ENCODE data around the gene RPS6KA2.
A peak's percentile ranks its signal among the peaks of the same experiment; 100 is the strongest.

Gene RPS6KA2

GRCh38 chr6:166595061-166595780 is 31.8 kb downstream of the RPS6KA2 start:
- H3K23ac ChIP-seq (ENCODE audit: low read length): no peak overlapping the region
- no peaks in the 10 kb centered on the region for H3K79me2 ChIP-seq (ENCODE audit: control insufficient read depth, insufficient read depth, low read length, poor library complexity)
- H3K27me3 ChIP-seq (ENCODE audit: insufficient read depth, low read length): no peaks in the 10 kb centered on the region
- H4K91ac ChIP-seq (ENCODE audit: low read depth, low read length): no peak overlapping the region
- H2AFZ ChIP-seq (ENCODE audit: insufficient read depth, low read length, poor library complexity): no peak overlapping the region
- peak; percentile 80 to 88 for DNase-seq
- no peaks in the 10 kb centered on the region for H3K36me3 ChIP-seq (ENCODE audit: control insufficient read depth in 1 of 2, insufficient read depth in 2 of 2, low read length in 2 of 2)
- H3K9me3 ChIP-seq (ENCODE audit: insufficient read depth, low read depth, low read length): no peaks in the 10 kb centered on the region
- H4K12ac ChIP-seq (ENCODE audit: low read depth, low read length): no peak overlapping the region
- H3K18ac ChIP-seq (ENCODE audit: low read length): no peak overlapping the region
- peaks cover 2% of the 10 kb centered on the region for H3K79me1 ChIP-seq (ENCODE audit: low read length)
- no peak overlapping the region for H3K14ac ChIP-seq (ENCODE audit: low read length)
- H2BK120ac ChIP-seq (ENCODE audit: insufficient read depth, low read length, poor library complexity): no peak overlapping the region
- H3K4me2 ChIP-seq (ENCODE audit: low read length): no peak overlapping the region
- no peak overlapping the region for H2BK12ac ChIP-seq (ENCODE audit: low read length)
- H2BK5ac ChIP-seq (ENCODE audit: low read depth, low read length, poor library complexity): no peak overlapping the region
- H3K4me1 ChIP-seq (ENCODE audit: control insufficient read depth in 1 of 2, insufficient read depth in 2 of 2, low read length in 2 of 2): peaks cover 2 to 13% of the 10 kb centered on the region in 2 experiments
- no peak overlapping the region for H3K4me3 ChIP-seq (ENCODE audit: low read depth, low read length)
- no CpG with 5 or more reads among the region's 13 CpGs for WGBS (ENCODE audit: extremely low coverage, insufficient coverage, insufficient read length)
- no peak overlapping the region for H4K8ac ChIP-seq (ENCODE audit: low read depth, low read length)
- no peak overlapping the region for H2AK5ac ChIP-seq (ENCODE audit: low read length)
- no peak overlapping the region for H3K9ac ChIP-seq (ENCODE audit: low read length)
- H3K4ac ChIP-seq (ENCODE audit: low read depth, low read length): no peak overlapping the region
- H3K27ac ChIP-seq (ENCODE audit: low read depth, low read length): no peak overlapping the region

GRCh38 chr6:166592821-166593220 is 34.2 kb downstream of the RPS6KA2 start:
- Histone ChIP-seq H2AFZ (ENCODE audit: insufficient read depth, low read length, poor library complexity) (no peak overlapping the region), H3K79me2 (ENCODE audit: control insufficient read depth, insufficient read depth, low read length, poor library complexity) (no peaks in the 10 kb centered on the region)
- no CpG with 5 or more reads among the region's 9 CpGs for WGBS (ENCODE audit: extremely low coverage, insufficient coverage, insufficient read length)

GRCh38 chr6:166591961-166592520 is 35.0 kb downstream of the RPS6KA2 start:
- H3K23ac ChIP-seq (ENCODE audit: low read length): no peak overlapping the region
- no peak overlapping the region for H4K12ac ChIP-seq (ENCODE audit: low read depth, low read length)
- H3K79me2 ChIP-seq (ENCODE audit: control insufficient read depth, insufficient read depth, low read length, poor library complexity): no peaks in the 10 kb centered on the region
- no peaks in the 10 kb centered on the region for H3K9me3 ChIP-seq (ENCODE audit: insufficient read depth, low read depth, low read length)
- no peak overlapping the region for H3K14ac ChIP-seq (ENCODE audit: low read length)
- no peak overlapping the region for H3K4me2 ChIP-seq (ENCODE audit: low read length)
- no peak for DNase-seq
- H3K9ac ChIP-seq (ENCODE audit: low read length): no peak overlapping the region
- no peak overlapping the region for H2BK12ac ChIP-seq (ENCODE audit: low read length)
- no peaks in the 10 kb centered on the region for H3K27me3 ChIP-seq (ENCODE audit: insufficient read depth, low read length)
- no peak overlapping the region for H2BK120ac ChIP-seq (ENCODE audit: insufficient read depth, low read length, poor library complexity)
- H3K18ac ChIP-seq (ENCODE audit: low read length): no peak overlapping the region
- H4K8ac ChIP-seq (ENCODE audit: low read depth, low read length): no peak overlapping the region
- no peak overlapping the region for H4K91ac ChIP-seq (ENCODE audit: low read depth, low read length)
- no peak overlapping the region for H3K27ac ChIP-seq (ENCODE audit: low read depth, low read length)
- H3K4me3 ChIP-seq (ENCODE audit: low read depth, low read length): no peak overlapping the region
- no peak overlapping the region for H2BK5ac ChIP-seq (ENCODE audit: low read depth, low read length, poor library complexity)
- no peak overlapping the region for H2AK5ac ChIP-seq (ENCODE audit: low read length)
- no peak overlapping the region for H2AFZ ChIP-seq (ENCODE audit: insufficient read depth, low read length, poor library complexity)
- WGBS (ENCODE audit: extremely low coverage, insufficient coverage, insufficient read length): no CpG with 5 or more reads among the region's 7 CpGs
- no peak overlapping the region for H3K4ac ChIP-seq (ENCODE audit: low read depth, low read length)
- no peaks in the 10 kb centered on the region for H3K79me1 ChIP-seq (ENCODE audit: low read length)
- H3K36me3 ChIP-seq (ENCODE audit: control insufficient read depth in 1 of 2, insufficient read depth in 2 of 2, low read length in 2 of 2): no peaks in the 10 kb centered on the region
- peaks cover 0 to 12% of the 10 kb centered on the region in 2 experiments for H3K4me1 ChIP-seq (ENCODE audit: control insufficient read depth in 1 of 2, insufficient read depth in 2 of 2, low read length in 2 of 2)

More at GRCh38 chr6:166592821-166593220, 34.2 kb downstream of the RPS6KA2 start:
- Histone ChIP-seq H4K12ac (ENCODE audit: low read depth, low read length) (no peak overlapping the region), H3K9ac (ENCODE audit: low read length) (no peak overlapping the region), H3K36me3 (ENCODE audit: control insufficient read depth in 1 of 2, insufficient read depth in 2 of 2, low read length in 2 of 2) (no peaks in the 10 kb centered on the region), H3K23ac (ENCODE audit: low read length) (no peak overlapping the region), H4K91ac (ENCODE audit: low read depth, low read length) (no peak overlapping the region), H3K4ac (ENCODE audit: low read depth, low read length) (no peak overlapping the region), H3K79me1 (ENCODE audit: low read length) (no peaks in the 10 kb centered on the region), H3K18ac (ENCODE audit: low read length) (no peak overlapping the region), H3K4me2 (ENCODE audit: low read length) (no peak overlapping the region), H3K27ac (ENCODE audit: low read depth, low read length) (no peak overlapping the region), H2BK5ac (ENCODE audit: low read depth, low read length, poor library complexity) (no peak overlapping the region), H2BK120ac (ENCODE audit: insufficient read depth, low read length, poor library complexity) (no peak overlapping the region), H4K8ac (ENCODE audit: low read depth, low read length) (no peak overlapping the region), H3K27me3 (ENCODE audit: insufficient read depth, low read length) (no peaks in the 10 kb centered on the region), H2BK12ac (ENCODE audit: low read length) (no peak overlapping the region), H3K4me3 (ENCODE audit: low read depth, low read length) (no peak overlapping the region), H3K14ac (ENCODE audit: low read length) (no peak overlapping the region), H2AK5ac (ENCODE audit: low read length) (no peak overlapping the region), H3K9me3 (ENCODE audit: insufficient read depth, low read depth, low read length) (no peaks in the 10 kb centered on the region), H3K4me1 (ENCODE audit: control insufficient read depth in 1 of 2, insufficient read depth in 2 of 2, low read length in 2 of 2) (peaks cover 0 to 12% of the 10 kb centered on the region in 2 experiments)
- peak in 1 of 2 donors; percentile 35 for DNase-seq

- no peak overlapping the region for H4K8ac ChIP-seq (ENCODE audit: low read depth, low read length)
- no peak overlapping the region for H3K18ac ChIP-seq (ENCODE audit: low read length)
- H3K4ac ChIP-seq (ENCODE audit: low read depth, low read length): no peak overlapping the region
- H2BK12ac ChIP-seq (ENCODE audit: low read length): no peak overlapping the region
- no peaks in the 10 kb centered on the region for H3K27me3 ChIP-seq (ENCODE audit: insufficient read depth, low read length)
- H3K9me3 ChIP-seq (ENCODE audit: insufficient read depth, low read depth, low read length): no peaks in the 10 kb centered on the region
- H3K36me3 ChIP-seq (ENCODE audit: control insufficient read depth in 1 of 2, insufficient read depth in 2 of 2, low read length in 2 of 2): no peaks in the 10 kb centered on the region
- peaks cover 0 to 12% of the 10 kb centered on the region in 2 experiments for H3K4me1 ChIP-seq (ENCODE audit: control insufficient read depth in 1 of 2, insufficient read depth in 2 of 2, low read length in 2 of 2)
- no peaks in the 10 kb centered on the region for H3K79me1 ChIP-seq (ENCODE audit: low read length)
- no peak overlapping the region for H4K91ac ChIP-seq (ENCODE audit: low read depth, low read length)
- no peak overlapping the region for H3K27ac ChIP-seq (ENCODE audit: low read depth, low read length)
- H2BK5ac ChIP-seq (ENCODE audit: low read depth, low read length, poor library complexity): no peak overlapping the region
- H3K4me2 ChIP-seq (ENCODE audit: low read length): no peak overlapping the region
- no peak overlapping the region for H4K12ac ChIP-seq (ENCODE audit: low read depth, low read length)
- no CpG with 5 or more reads among the region's 11 CpGs for WGBS (ENCODE audit: extremely low coverage, insufficient coverage, insufficient read length)
- H2BK120ac ChIP-seq (ENCODE audit: insufficient read depth, low read length, poor library complexity): no peak overlapping the region
- no peaks in the 10 kb centered on the region for H3K79me2 ChIP-seq (ENCODE audit: control insufficient read depth, insufficient read depth, low read length, poor library complexity)
- no peak overlapping the region for H2AK5ac ChIP-seq (ENCODE audit: low read length)
- no peak for DNase-seq
- no peak overlapping the region for H2AFZ ChIP-seq (ENCODE audit: insufficient read depth, low read length, poor library complexity)
- no peak overlapping the region for H3K14ac ChIP-seq (ENCODE audit: low read length)
- H3K4me3 ChIP-seq (ENCODE audit: low read depth, low read length): no peak overlapping the region
- no peak overlapping the region for H3K23ac ChIP-seq (ENCODE audit: low read length)
- no peak overlapping the region for H3K9ac ChIP-seq (ENCODE audit: low read length)
These were observed 36.0 kb downstream of the RPS6KA2 start for GRCh38 chr6:166591026-166591425.
